HUES6 (cell line): ENCODE results near the gene SLC6A19.

Source experiments
- H3K27ac ChIP-seq: 2 replicates; pipeline ENCODE4 v1.7.0; 2013; ENCODE audit warnings: low read depth, mild to moderate bottlenecking, low read length, inconsistent platforms
- H3K27me3 ChIP-seq: 2 replicates; pipeline ENCODE4 v1.6.1; 2013; ENCODE audit warnings: low read length; ENCODE audit not compliant: control insufficient read depth, insufficient read depth
- H3K36me3 ChIP-seq: 2 replicates; pipeline ENCODE4 v1.6.1; 2013; ENCODE audit warnings: low read length; ENCODE audit not compliant: control insufficient read depth, insufficient read depth
- H3K4me1 ChIP-seq: 2 replicates; pipeline ENCODE4 v1.6.1; 2013; ENCODE audit warnings: low read length; ENCODE audit not compliant: control insufficient read depth, insufficient read depth
- H3K4me3 ChIP-seq: 2 replicates; pipeline ENCODE4 v1.5.1; 2013; ENCODE audit warnings: low read depth, low read length
- H3K9ac ChIP-seq: one replicate; pipeline ENCODE4 v1.6.1; 2013; ENCODE audit warnings: mild to moderate bottlenecking, low read length
- H3K9me3 ChIP-seq: 2 replicates; pipeline ENCODE4 v1.6.1; 2013; ENCODE audit warnings: low read depth, low read length; ENCODE audit not compliant: control insufficient read depth, insufficient read depth

Gene SLC6A19

DNA sequence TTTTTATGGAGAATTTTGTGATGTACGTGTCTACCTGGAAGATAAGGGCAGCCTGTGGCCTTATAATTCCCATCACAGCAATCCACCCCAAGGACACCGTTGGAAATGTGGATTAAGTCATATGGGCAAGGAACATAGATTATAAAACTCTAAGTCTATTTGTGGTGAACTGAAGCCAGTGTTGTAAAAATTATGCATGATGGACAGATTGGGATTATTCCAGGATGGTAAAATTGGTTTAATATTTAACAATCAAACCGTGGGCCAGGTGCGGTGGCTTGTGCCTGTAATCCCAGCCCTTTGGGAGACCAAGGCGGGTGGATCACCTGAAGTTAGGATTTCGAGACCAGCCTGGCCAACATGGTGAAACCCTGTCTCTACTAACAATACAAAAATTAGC, 12.9 kb upstream of the SLC6A19 start:
- H3K4me3 ChIP-seq = no peak overlapping the region
- H3K27me3 ChIP-seq = peaks cover 13% of the 10 kb centered on the region; the same call in 1 of the 2 replicates
- H3K9me3 ChIP-seq = no peaks in the 10 kb centered on the region
- H3K4me1 ChIP-seq = peaks cover 7% of the 10 kb centered on the region; the same call in 1 of the 2 replicates
- H3K9ac ChIP-seq = no peak overlapping the region
- H3K27ac ChIP-seq = no peak overlapping the region
- H3K36me3 ChIP-seq = no peaks in the 10 kb centered on the region

- Histone ChIP-seq H3K36me3 (no peaks in the 10 kb centered on the region), H3K9me3 (no peaks in the 10 kb centered on the region), H3K4me3 (no peak overlapping the region), H3K27me3 (peaks cover 16% of the 10 kb centered on the region; the same call in 1 of the 2 replicates), H3K9ac (no peak overlapping the region), H3K27ac (no peak overlapping the region), H3K4me1 (peaks cover 7% of the 10 kb centered on the region; the same call in 1 of the 2 replicates)
Observed at GRCh38 chr5:1189269-1189668, 12.1 kb upstream of the SLC6A19 start.

DNA sequence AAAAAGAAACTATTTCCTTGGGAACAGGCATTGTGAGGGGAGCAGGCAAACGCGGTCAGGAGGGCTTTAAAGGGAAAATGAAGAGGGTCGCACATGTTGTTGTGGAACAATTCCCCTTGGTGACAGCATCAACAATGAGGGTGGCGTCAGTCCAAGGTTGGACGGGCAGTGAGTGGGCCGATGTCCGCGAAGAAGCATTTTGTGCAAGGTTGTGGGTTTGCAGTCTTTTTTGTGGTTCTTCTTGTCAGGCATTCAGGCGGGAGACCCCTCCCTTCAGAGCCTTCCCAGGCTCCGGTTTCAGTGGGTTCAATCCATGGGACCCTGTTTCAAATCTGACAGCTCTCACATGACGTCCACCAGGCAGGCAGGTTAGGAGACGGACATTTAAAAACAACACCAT, 11.1 kb upstream of the SLC6A19 start:
- H3K27me3 ChIP-seq = peaks cover 17% of the 10 kb centered on the region; the same call in 1 of the 2 replicates
- H3K4me3 ChIP-seq = no peak overlapping the region
- H3K9me3 ChIP-seq = no peaks in the 10 kb centered on the region
- peaks cover 7% of the 10 kb centered on the region; the same call in 1 of the 2 replicates for H3K4me1 ChIP-seq
- no peak overlapping the region for H3K9ac ChIP-seq
- no peak overlapping the region for H3K27ac ChIP-seq
- no peaks in the 10 kb centered on the region for H3K36me3 ChIP-seq

GRCh38 chr5:1190837-1191239, 10.6 kb upstream of the SLC6A19 start:
- Histone ChIP-seq H3K9me3 (no peaks in the 10 kb centered on the region), H3K4me3 (no peak overlapping the region), H3K27ac (no peak overlapping the region), H3K4me1 (peaks cover 6% of the 10 kb centered on the region; the same call in 1 of the 2 replicates), H3K36me3 (no peaks in the 10 kb centered on the region), H3K27me3 (peaks cover 20% of the 10 kb centered on the region; the same call in 1 of the 2 replicates), H3K9ac (no peak overlapping the region)

- no peaks in the 10 kb centered on the region for H3K4me1 ChIP-seq
- H3K27me3 ChIP-seq = peaks cover 20% of the 10 kb centered on the region; the same call in 1 of the 2 replicates
- no peaks in the 10 kb centered on the region for H3K9me3 ChIP-seq
- no peak overlapping the region for H3K4me3 ChIP-seq
- H3K36me3 ChIP-seq = no peaks in the 10 kb centered on the region
- H3K27ac ChIP-seq = no peak overlapping the region
- H3K9ac ChIP-seq = no peak overlapping the region
Observed at GRCh38 chr5:1192971-1193590, 8.3 kb upstream of the SLC6A19 start.

DNA sequence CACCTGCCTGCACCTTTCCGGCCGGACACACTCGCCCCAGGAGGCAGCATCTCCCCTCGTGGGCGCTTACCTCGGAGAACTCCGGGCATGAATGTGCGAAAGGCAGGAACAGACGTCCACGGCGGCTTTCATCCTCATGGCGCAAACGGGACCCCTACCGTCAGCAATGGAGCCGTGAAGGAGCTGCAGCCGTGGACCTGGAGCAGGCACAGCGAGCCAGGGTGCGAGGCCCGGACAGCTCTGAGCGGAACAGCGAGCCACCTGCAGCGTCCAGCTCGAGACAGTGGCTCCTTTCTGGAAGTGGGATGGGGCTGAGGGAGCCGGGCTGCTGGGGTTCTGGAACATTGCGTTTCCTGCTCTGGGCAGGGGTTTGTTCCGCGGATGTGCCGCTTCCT, 7.8 kb upstream of the SLC6A19 start:
- Histone ChIP-seq H3K9me3 (no peaks in the 10 kb centered on the region), H3K36me3 (no peaks in the 10 kb centered on the region), H3K4me3 (no peak overlapping the region), H3K27me3 (peaks cover 22% of the 10 kb centered on the region; the same call in 1 of the 2 replicates), H3K27ac (no peak overlapping the region), H3K9ac (no peak overlapping the region), H3K4me1 (no peaks in the 10 kb centered on the region)

GRCh38 chr5:1194378-1194777, 7.0 kb upstream of the SLC6A19 start:
- no peak overlapping the region for H3K9ac ChIP-seq
- no peaks in the 10 kb centered on the region for H3K36me3 ChIP-seq
- no peak overlapping the region for H3K4me3 ChIP-seq
- H3K27me3 ChIP-seq = peaks cover 29% of the 10 kb centered on the region
- H3K4me1 ChIP-seq = peaks cover under 1% of the 10 kb centered on the region; the same call in 1 of the 2 replicates
- no peaks in the 10 kb centered on the region for H3K9me3 ChIP-seq
- H3K27ac ChIP-seq = no peak overlapping the region

DNA sequence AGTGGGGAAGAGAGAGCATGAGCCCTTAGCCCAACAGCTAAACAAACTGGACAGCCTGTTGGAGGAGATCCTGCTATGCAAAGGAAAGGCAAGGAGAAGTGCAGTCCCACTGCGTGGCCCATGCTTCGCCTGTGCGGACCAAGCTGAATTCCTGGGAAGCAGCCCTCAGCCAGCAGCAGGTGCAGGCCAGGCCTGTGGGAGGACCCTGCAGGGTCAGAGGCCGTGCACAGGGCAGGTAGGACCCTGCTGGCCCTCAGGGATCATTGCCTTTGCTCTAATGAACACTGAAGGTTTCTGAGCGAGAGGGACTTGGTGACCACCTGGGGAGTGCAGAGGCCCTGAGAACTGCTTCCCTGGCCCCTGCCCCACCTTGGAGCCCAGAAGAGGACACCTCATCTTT, 6.0 kb upstream of the SLC6A19 start:
- Histone ChIP-seq H3K4me3 (no peak overlapping the region), H3K36me3 (no peaks in the 10 kb centered on the region), H3K4me1 (peaks cover 9% of the 10 kb centered on the region; the same call in 1 of the 2 replicates), H3K27ac (no peak overlapping the region), H3K9ac (no peak overlapping the region), H3K9me3 (no peaks in the 10 kb centered on the region), H3K27me3 (peaks cover 32% of the 10 kb centered on the region)

- no peak overlapping the region for H3K4me3 ChIP-seq
- peaks cover 11% of the 10 kb centered on the region; the same call in 1 of the 2 replicates for H3K4me1 ChIP-seq
- H3K27me3 ChIP-seq = peaks cover 32% of the 10 kb centered on the region
- no peaks in the 10 kb centered on the region for H3K36me3 ChIP-seq
- H3K9me3 ChIP-seq = no peaks in the 10 kb centered on the region
- H3K27ac ChIP-seq = no peak overlapping the region
- H3K9ac ChIP-seq = no peak overlapping the region
Observed at GRCh38 chr5:1195916-1196315, 5.5 kb upstream of the SLC6A19 start.

- Histone ChIP-seq H3K27ac (no peak overlapping the region), H3K36me3 (no peaks in the 10 kb centered on the region), H3K9ac (no peak overlapping the region), H3K4me1 (peaks cover 11% of the 10 kb centered on the region; the same call in 1 of the 2 replicates), H3K4me3 (no peak overlapping the region), H3K9me3 (no peaks in the 10 kb centered on the region), H3K27me3 (peaks cover 32% of the 10 kb centered on the region)
Observed at GRCh38 chr5:1196562-1196961, 4.8 kb upstream of the SLC6A19 start.

DNA sequence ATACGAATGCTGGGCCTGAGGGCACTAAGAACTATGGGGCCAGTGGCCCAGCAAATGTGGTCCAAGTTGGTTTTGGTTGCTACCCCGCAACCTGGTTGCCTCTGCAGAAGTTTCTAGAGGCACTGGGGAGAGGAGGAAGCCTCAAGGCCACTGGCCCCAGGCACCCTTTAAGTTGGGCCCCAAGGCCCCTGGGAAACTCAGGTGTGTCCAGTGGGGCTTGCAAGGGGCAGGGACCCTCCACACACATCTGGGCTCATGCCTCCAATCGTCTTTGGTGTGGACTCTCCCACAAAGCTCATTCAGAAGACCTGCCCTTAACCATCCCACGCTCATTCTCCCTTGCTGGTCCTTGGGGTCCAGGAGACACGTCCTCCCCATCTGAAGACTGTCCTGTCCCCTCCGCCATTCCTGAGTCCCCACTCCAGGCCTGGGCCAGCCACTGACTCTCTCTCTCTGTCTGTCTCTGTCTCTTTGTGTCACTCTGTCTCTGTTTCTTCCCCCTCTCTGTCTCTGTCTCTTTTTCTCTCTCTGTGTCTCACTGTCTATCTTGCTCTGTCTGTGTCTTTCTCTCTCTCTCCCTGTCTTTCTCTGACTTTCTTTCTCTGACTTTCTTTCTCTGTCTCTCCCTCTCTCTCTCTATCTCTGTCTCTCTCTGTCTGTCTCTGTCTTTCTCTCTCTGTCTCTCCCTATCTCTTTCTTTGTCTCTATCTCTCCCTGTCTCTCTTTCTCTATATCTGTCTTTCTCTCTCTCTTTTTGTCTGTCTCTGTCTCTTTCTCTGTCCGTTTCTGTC, 3.3 kb upstream of the SLC6A19 start:
- Histone ChIP-seq H3K36me3 (no peaks in the 10 kb centered on the region), H3K4me1 (peaks cover 11% of the 10 kb centered on the region; the same call in 1 of the 2 replicates), H3K9ac (no peak overlapping the region), H3K27ac (no peak overlapping the region), H3K27me3 (peaks cover 23% of the 10 kb centered on the region), H3K4me3 (no peak overlapping the region), H3K9me3 (no peaks in the 10 kb centered on the region)
